Erythroblast (primary cell): ENCODE measurements around the gene RXYLT1.

Experiments
- GATA1 ChIP-seq: IDR thresholded peaks from 2 replicates; pipeline ENCODE4 v1.6.1; 2011; ENCODE audit warnings: low read depth, mild to moderate bottlenecking, control low read depth, low read length, moderate library complexity
- POLR2A ChIP-seq: IDR thresholded peaks from 2 replicates; pipeline ENCODE4 v1.6.1; 2011; ENCODE audit warnings: mild to moderate bottlenecking, low read length

GRCh38 chr12:63857771-63858670 lies 78.3 kb downstream of the RXYLT1 start:
- TF ChIP-seq POLR2A, result no peak
- TF ChIP-seq GATA1, result no peak
